OCI-M1 (cell line): ENCODE results near the gene CCDC192.
"Not testable (repeated sequence)": the region's sequence is repeated elsewhere in the genome, so short reads cannot be mapped to it uniquely, and the experiment has no call there.

Experiments used
- DNase-seq: peaks from one replicate; lab custom pipeline; 2025; lab: John Stamatoyannopoulos, UW

The CCDC192 gene

GRCh38 chr5:127846884-127847283 is 143.7 kb downstream of the CCDC192 start:
- DNase-seq = no peak

GRCh38 chr5:127847641-127848040 is 144.4 kb downstream of the CCDC192 start:
- not testable (repeated sequence) for DNase-seq

- DNase-seq = no peak
These were observed 144.9 kb downstream of the CCDC192 start for GRCh38 chr5:127848098-127848497.

- no peak for DNase-seq
These were observed 146.2 kb downstream of the CCDC192 start for GRCh38 chr5:127849408-127849807.

- no peak for DNase-seq
These were observed 146.7 kb downstream of the CCDC192 start for GRCh38 chr5:127849891-127850290.

- no peak for DNase-seq
These were observed 148.8 kb downstream of the CCDC192 start for GRCh38 chr5:127851964-127852363.

GRCh38 chr5:127854520-127854919 is 151.3 kb downstream of the CCDC192 start:
- no peak for DNase-seq

GRCh38 chr5:127856292-127856691 is 153.1 kb downstream of the CCDC192 start:
- DNase-seq = peak; percentile 57

GRCh38 chr5:127858116-127858784 is 155.1 kb downstream of the CCDC192 start:
- DNase-seq = no peak

- DNase-seq = no peak
These were observed 157.1 kb downstream of the CCDC192 start for GRCh38 chr5:127860291-127860690.

GRCh38 chr5:127863161-127863560 is 160.0 kb downstream of the CCDC192 start:
- no peak for DNase-seq

GRCh38 chr5:127863610-127864395 is 160.6 kb downstream of the CCDC192 start:
- no peak for DNase-seq

GRCh38 chr5:127864511-127864910 is 161.3 kb downstream of the CCDC192 start:
- no peak for DNase-seq

- no peak for DNase-seq
These were observed 162.1 kb downstream of the CCDC192 start for GRCh38 chr5:127865273-127865672.

GRCh38 chr5:127867022-127867783 is 164.0 kb downstream of the CCDC192 start:
- DNase-seq = peak; percentile 2

GRCh38 chr5:127870914-127871313 is 167.7 kb downstream of the CCDC192 start:
- no peak for DNase-seq

GRCh38 chr5:127871503-127872153 is 168.4 kb downstream of the CCDC192 start:
- no peak for DNase-seq

GRCh38 chr5:127872494-127872893 is 169.3 kb downstream of the CCDC192 start:
- no peak for DNase-seq

GRCh38 chr5:127875235-127876021 is 172.2 kb downstream of the CCDC192 start:
- peak; percentile 57 for DNase-seq

- no peak for DNase-seq
These were observed 173.2 kb downstream of the CCDC192 start for GRCh38 chr5:127876384-127876783.

- DNase-seq = peak; percentile 9
These were observed 175.1 kb downstream of the CCDC192 start for GRCh38 chr5:127878174-127878750.
